ENCODE measurements around the gene CMTM7. TPM values are rescaled to one million over a fixed set of nuclear protein-coding genes. Genes with fewer than 3 reads are reported as not detected.

CMTM7 gene
- total and polyA plus RNA-seq, 9 of the 15 experiments (the other 6 are each of a cell fraction or from before 2014, with no cell fraction given), result 0.03 to 1.6 (median 0.42) TPM; not detected in 4

- Histone ChIP-seq H3K4me2 (ENCODE audit: insufficient read depth, low read length) (peak overlapping the region; percentile 79), H4K20me1 (replicated peaks; ENCODE audit: control insufficient read depth, insufficient read depth, low read length) (peaks cover 6% of the 10 kb centered on the region), H3K9me1 (ENCODE audit: control insufficient read depth, insufficient read depth, low read length) (no peaks in the 10 kb centered on the region), H3K9ac (ENCODE audit: insufficient read depth in 1 of 2, low read depth in 2 of 2, low read length in 2 of 2) (no peak overlapping the region), H3K79me2 (ENCODE audit: control insufficient read depth, insufficient read depth, low read length) (peaks cover 40% of the 10 kb centered on the region), H3K36me3 (ENCODE audit: control insufficient read depth, insufficient read depth, low read length) (no peaks in the 10 kb centered on the region; the same call in 1 of the 3 replicates), H3K9me3 (replicated peaks; ENCODE audit: control insufficient read depth, insufficient read depth, low read depth, low read length) (no peaks in the 10 kb centered on the region), H3K27ac (ENCODE audit: extremely low read depth, low read depth, low read length) (no peak overlapping the region; the same call in 2 of the 3 replicates), H3K4me3 (peak overlapping the region; percentile 94), H3K27me3 (ENCODE audit: control insufficient read depth in 2 of 2, insufficient read depth in 2 of 2, low read length in 2 of 2) (no peaks in the 10 kb centered on the region), H2AFZ (ENCODE audit: low read depth, low read length) (peak overlapping the region; percentile 99), H3K4me1 (replicated peaks in 1 of 2; ENCODE audit: control insufficient read depth in 2 of 2, insufficient read depth in 2 of 2, low read length in 2 of 2) (peaks cover 13 to 22% of the 10 kb centered on the region in 2 experiments; a peak in 4 of 5 replicates)
- ATAC-seq (no peak), DNase-seq (ENCODE audit: extremely low read depth in 1 of 4, low spot score in 3 of 4) (no peak), FAIRE-seq (no peak)
- CTCF ChIA-PET (ENCODE audit: low intra/inter-chr PET ratio), result no interaction called here
- in situ Hi-C loops (cut with MboI) (no loop called here), intact Hi-C loops (cut with micrococcal nuclease) (loop anchor here (1.0 kb wide), 1 partner anchor 67 kb away; the partner anchor contains the start of gene DYNC1LI1)
- BruUV-seq (replicated peaks), result no TSS peak
- POLR2A ChIA-PET, result interaction anchor here (0.6 kb wide), 1 partner anchor 131 kb away, joined by 4 read pairs; no protein-coding TSS in a partner anchor
- under 1% methylated on average over 6 of the region's 6 CpGs for WGBS (ENCODE audit: insufficient coverage, low coverage, missing lambda C conversion rate)
- peak; percentile 44; the same call in 1 of the 2 replicates for TF ChIP-seq C11orf30 (IDR thresholded peaks at IDR 0.05; ENCODE audit: low read depth)
- no peak for TF ChIP-seq CHD2 (IDR thresholded peaks at IDR 0.05; ENCODE audit: low read depth, low read length)
- TF ChIP-seq NUFIP1 (IDR thresholded peaks at IDR 0.05; ENCODE audit: partially characterized antibody), result no peak
- no peak for TF ChIP-seq ZNF280B (CRISPR knock-in tag; IDR thresholded peaks at IDR 0.05)
- TF ChIP-seq, protein P1, sequence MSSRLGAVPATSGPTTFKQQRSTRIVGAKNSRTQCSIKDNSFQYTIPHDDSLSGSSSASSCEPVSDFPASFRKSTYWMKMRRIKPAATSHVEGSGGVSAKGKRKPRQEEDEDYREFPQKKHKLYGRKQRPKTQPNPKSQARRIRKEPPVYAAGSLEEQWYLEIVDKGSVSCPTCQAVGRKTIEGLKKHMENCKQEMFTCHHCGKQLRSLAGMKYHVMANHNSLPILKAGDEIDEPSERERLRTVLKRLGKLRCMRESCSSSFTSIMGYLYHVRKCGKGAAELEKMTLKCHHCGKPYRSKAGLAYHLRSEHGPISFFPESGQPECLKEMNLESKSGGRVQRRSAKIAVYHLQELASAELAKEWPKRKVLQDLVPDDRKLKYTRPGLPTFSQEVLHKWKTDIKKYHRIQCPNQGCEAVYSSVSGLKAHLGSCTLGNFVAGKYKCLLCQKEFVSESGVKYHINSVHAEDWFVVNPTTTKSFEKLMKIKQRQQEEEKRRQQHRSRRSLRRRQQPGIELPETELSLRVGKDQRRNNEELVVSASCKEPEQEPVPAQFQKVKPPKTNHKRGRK (tag; IDR thresholded peaks at IDR 0.05), result peak; percentile 47; the same call in 1 of the 2 replicates
- TF ChIP-seq ARHGAP35 (IDR thresholded peaks at IDR 0.05; ENCODE audit: partially characterized antibody), result no peak
- TF ChIP-seq, protein P2, sequence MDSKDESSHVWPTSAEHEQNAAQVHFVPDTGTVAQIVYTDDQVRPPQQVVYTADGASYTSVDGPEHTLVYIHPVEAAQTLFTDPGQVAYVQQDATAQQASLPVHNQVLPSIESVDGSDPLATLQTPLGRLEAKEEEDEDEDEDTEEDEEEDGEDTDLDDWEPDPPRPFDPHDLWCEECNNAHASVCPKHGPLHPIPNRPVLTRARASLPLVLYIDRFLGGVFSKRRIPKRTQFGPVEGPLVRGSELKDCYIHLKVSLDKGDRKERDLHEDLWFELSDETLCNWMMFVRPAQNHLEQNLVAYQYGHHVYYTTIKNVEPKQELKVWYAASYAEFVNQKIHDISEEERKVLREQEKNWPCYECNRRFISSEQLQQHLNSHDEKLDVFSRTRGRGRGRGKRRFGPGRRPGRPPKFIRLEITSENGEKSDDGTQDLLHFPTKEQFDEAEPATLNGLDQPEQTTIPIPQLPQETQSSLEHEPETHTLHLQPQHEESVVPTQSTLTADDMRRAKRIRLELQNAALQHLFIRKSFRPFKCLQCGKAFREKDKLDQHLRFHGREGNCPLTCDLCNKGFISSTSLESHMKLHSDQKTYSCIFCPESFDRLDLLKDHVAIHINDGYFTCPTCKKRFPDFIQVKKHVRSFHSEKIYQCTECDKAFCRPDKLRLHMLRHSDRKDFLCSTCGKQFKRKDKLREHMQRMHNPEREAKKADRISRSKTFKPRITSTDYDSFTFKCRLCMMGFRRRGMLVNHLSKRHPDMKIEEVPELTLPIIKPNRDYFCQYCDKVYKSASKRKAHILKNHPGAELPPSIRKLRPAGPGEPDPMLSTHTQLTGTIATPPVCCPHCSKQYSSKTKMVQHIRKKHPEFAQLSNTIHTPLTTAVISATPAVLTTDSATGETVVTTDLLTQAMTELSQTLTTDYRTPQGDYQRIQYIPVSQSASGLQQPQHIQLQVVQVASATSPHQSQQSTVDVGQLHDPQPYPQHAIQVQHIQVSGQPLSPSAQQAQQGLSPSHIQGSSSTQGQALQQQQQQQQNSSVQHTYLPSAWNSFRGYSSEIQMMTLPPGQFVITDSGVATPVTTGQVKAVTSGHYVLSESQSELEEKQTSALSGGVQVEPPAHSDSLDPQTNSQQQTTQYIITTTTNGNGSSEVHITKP (IDR thresholded peaks at IDR 0.05; ENCODE audit: partially characterized antibody), result no peak
- TF ChIP-seq STAT6 (CRISPR knock-in tag; IDR thresholded peaks at IDR 0.05), result no peak
- no peak for TF ChIP-seq HMBOX1 (IDR thresholded peaks at IDR 0.05)
- TF ChIP-seq PPARD (CRISPR knock-in tag; IDR thresholded peaks at IDR 0.05), result no peak
- no peak for TF ChIP-seq ZNF41 (CRISPR knock-in tag; conservative IDR thresholded peaks at IDR 0.05)
These were observed 111.3 kb downstream of the CMTM7 start for GRCh38 chr3:32502946-32503286.

Data from K562 (cell line).